Activated CD8-positive, alpha-beta T cell treated with anti-CD3 and anti-CD28 coated beads for 36 hours (primary cell): ENCODE results near the gene RFX2. TPM values are rescaled to one million over a fixed set of nuclear protein-coding genes. Genes with fewer than 3 reads are reported as not detected.

ENCODE experiments used
- ATAC-seq: fragments of 200-7000 bp; cut with Tn5 transposase; one replicate; pipeline ENCODE4 v1.10.0; 2021; ENCODE audit warnings: mild to moderate bottlenecking, moderate library complexity
- CTCF ChIA-PET: fragments of 350-600 bp; sonication (Branson Sonifier 250); formaldehyde crosslinking; loops from one replicate; lab custom pipeline; 2021; ENCODE audit warnings: antibody characterized with exemption; lab: Charles Lee
- POLR2A ChIA-PET: fragments of 350-600 bp; sonication (Branson Sonifier 250); formaldehyde crosslinking; loops from one replicate; lab custom pipeline; 2021; ENCODE audit warnings: antibody characterized with exemption; lab: Charles Lee
- DNase-seq: peaks from one replicate; pipeline ENCODE4 v3.0.0-alpha.2; 2020
- H3K27ac Mint-ChIP-seq: one replicate; pipeline ENCODE4 v1.8.0; 2021; ENCODE audit warnings: mild to moderate bottlenecking, mixed read lengths
- H3K27me3 Mint-ChIP-seq: one replicate; pipeline ENCODE4 v1.8.0; 2021; ENCODE audit warnings: mixed read lengths
- H3K36me3 Mint-ChIP-seq: one replicate; pipeline ENCODE4 v1.8.0; 2021; ENCODE audit warnings: low read depth, mixed read lengths
- H3K4me1 Mint-ChIP-seq: one replicate; pipeline ENCODE4 v1.8.0; 2021; ENCODE audit warnings: low read depth, mixed read lengths
- H3K4me3 Mint-ChIP-seq: one replicate; pipeline ENCODE4 v1.8.0; 2021; ENCODE audit warnings: mild to moderate bottlenecking, moderate library complexity, mixed read lengths
- H3K9me3 Mint-ChIP-seq: one replicate; pipeline ENCODE4 v1.8.0; 2021; ENCODE audit warnings: mixed read lengths
- CTCF ChIP-seq: fragments of 200-600 bp; IDR thresholded peaks from one replicate; pipeline ENCODE4 v1.8.0; 2022; ENCODE audit warnings: antibody characterized with exemption, mild to moderate bottlenecking
- intact Hi-C: fragments of 100-400 bp; cut with micrococcal nuclease; formaldehyde crosslinking; loops from one replicate; pipeline ENCODE4 v1.10.0; 2022
- total RNA-seq, 2 experiments: library from RNA; stranded (reverse); gene quantifications; one replicate each; pipeline ENCODE4 v1.2.3, GENCODE V29; 2021

Gene RFX2
- total RNA-seq, 2 experiments from 2014 or later, result 8.9 to 10.5 TPM

GRCh38 chr19:6059988-6060599, 50.2 kb downstream of the RFX2 start:
- DNase-seq, result no peak
- H3K9me3 Mint-ChIP-seq, result no peaks in the 10 kb centered on the region
- peak overlapping the region; percentile 78 for H3K27ac Mint-ChIP-seq
- peak overlapping the region; percentile 28 for H3K4me3 Mint-ChIP-seq
- ChIA-PET POLR2A (no interaction called here), CTCF (interaction anchor here (1.4 kb wide), 1 partner anchor 11 kb away, joined by 4 read pairs; no protein-coding TSS in a partner anchor)
- TF ChIP-seq CTCF, result no peak
- H3K36me3 Mint-ChIP-seq, result no peaks in the 10 kb centered on the region
- H3K27me3 Mint-ChIP-seq, result no peaks in the 10 kb centered on the region
- no peak for ATAC-seq
- intact Hi-C loops, result no loop called here
- H3K4me1 Mint-ChIP-seq, result peaks cover 46% of the 10 kb centered on the region

- POLR2A ChIA-PET, result no interaction called here
- no peak for TF ChIP-seq CTCF
- no peaks in the 10 kb centered on the region for H3K27me3 Mint-ChIP-seq
- H3K27ac Mint-ChIP-seq, result no peak overlapping the region
- no peaks in the 10 kb centered on the region for H3K9me3 Mint-ChIP-seq
- CTCF ChIA-PET, result interaction anchor here (1.4 kb wide), 1 partner anchor 11 kb away, joined by 4 read pairs; no protein-coding TSS in a partner anchor
- intact Hi-C loops, result no loop called here
- H3K36me3 Mint-ChIP-seq, result no peaks in the 10 kb centered on the region
- DNase-seq (no peak), ATAC-seq (no peak)
- peaks cover 42% of the 10 kb centered on the region for H3K4me1 Mint-ChIP-seq
- H3K4me3 Mint-ChIP-seq, result no peak overlapping the region
These were observed 50.8 kb downstream of the RFX2 start for GRCh38 chr19:6059396-6059947.

GRCh38 chr19:6058518-6059201, 51.6 kb downstream of the RFX2 start:
- Mint-ChIP-seq H3K27ac (no peak overlapping the region), H3K36me3 (no peaks in the 10 kb centered on the region), H3K4me1 (peaks cover 40% of the 10 kb centered on the region), H3K27me3 (no peaks in the 10 kb centered on the region), H3K4me3 (no peak overlapping the region), H3K9me3 (no peaks in the 10 kb centered on the region)
- CTCF ChIA-PET, result interaction anchor here (1.4 to 1.8 kb wide), 2 partner anchors 10 to 67 kb away, joined by 4 to 7 read pairs; no protein-coding TSS in a partner anchor
- ATAC-seq (no peak), DNase-seq (no peak)
- no peak for TF ChIP-seq CTCF
- POLR2A ChIA-PET, result no interaction called here
- intact Hi-C loops, result no loop called here

GRCh38 chr19:6057651-6058517, 52.4 kb downstream of the RFX2 start:
- H3K27ac Mint-ChIP-seq, result no peak overlapping the region
- DNase-seq, result no peak
- no peak for TF ChIP-seq CTCF
- H3K36me3 Mint-ChIP-seq, result no peaks in the 10 kb centered on the region
- ATAC-seq, result no peak
- ChIA-PET POLR2A (no interaction called here), CTCF (interaction anchor here (1.4 to 1.8 kb wide), 2 partner anchors 10 to 68 kb away, joined by 7 read pairs; no protein-coding TSS in a partner anchor)
- no peaks in the 10 kb centered on the region for H3K27me3 Mint-ChIP-seq
- no peak overlapping the region for H3K4me3 Mint-ChIP-seq
- H3K4me1 Mint-ChIP-seq, result peaks cover 37% of the 10 kb centered on the region
- intact Hi-C loops, result no loop called here
- no peaks in the 10 kb centered on the region for H3K9me3 Mint-ChIP-seq
